ENCODE results near the gene ODF2L.

ODF2L gene

DNA sequence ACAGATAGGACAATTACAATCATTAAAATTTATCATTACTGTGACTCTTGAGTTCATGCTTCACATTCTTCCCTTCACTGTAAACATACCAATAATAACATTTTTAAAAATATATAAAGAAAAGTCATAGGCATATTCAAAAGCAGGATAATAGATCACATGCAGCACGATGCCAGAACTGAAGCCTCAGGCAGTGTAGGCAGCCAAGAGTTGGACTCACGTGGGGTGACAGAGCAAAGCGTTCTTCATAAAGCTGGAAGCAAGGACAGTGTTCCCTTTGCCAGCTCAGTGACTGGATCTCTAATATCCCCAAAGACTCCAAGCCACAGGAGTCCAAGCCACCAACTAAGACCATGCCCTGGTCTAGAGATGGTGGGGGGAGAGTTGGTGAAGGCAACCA lies 77.7 kb downstream of the ODF2L start:
- no peak for DNase-seq (ENCODE audit: low spot score)
- TF ChIP-seq CTCF (IDR thresholded peaks at IDR 0.05; ENCODE audit: extremely low read depth, missing control alignments): no peak

GRCh38 chr1:86317926-86318325 lies 78.2 kb downstream of the ODF2L start:
- DNase-seq (ENCODE audit: low spot score): no peak
- TF ChIP-seq CTCF (IDR thresholded peaks at IDR 0.05; ENCODE audit: extremely low read depth, missing control alignments): no peak

DNA sequence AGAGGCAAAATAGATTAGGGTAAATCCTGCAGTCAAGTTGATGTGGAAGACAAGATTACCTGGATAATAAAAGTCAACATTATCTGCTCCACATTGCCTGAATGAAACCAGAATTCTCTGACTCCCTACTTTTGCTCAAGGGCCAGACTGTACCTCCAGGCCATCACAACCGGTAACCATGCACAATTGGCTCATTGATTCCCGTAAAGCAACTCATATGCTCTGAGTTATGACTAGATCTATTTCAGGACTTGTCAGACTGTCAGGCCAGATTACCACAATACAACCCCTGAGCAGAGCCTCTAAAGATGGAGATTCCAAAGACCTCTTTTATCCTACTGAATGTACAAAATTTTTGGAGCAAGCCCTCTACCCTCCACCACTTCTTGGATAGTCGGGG lies 90.4 kb downstream of the ODF2L start:
- DNase-seq (ENCODE audit: low spot score): no peak
- no peak for TF ChIP-seq CTCF (IDR thresholded peaks at IDR 0.05; ENCODE audit: extremely low read depth, missing control alignments)

DNA sequence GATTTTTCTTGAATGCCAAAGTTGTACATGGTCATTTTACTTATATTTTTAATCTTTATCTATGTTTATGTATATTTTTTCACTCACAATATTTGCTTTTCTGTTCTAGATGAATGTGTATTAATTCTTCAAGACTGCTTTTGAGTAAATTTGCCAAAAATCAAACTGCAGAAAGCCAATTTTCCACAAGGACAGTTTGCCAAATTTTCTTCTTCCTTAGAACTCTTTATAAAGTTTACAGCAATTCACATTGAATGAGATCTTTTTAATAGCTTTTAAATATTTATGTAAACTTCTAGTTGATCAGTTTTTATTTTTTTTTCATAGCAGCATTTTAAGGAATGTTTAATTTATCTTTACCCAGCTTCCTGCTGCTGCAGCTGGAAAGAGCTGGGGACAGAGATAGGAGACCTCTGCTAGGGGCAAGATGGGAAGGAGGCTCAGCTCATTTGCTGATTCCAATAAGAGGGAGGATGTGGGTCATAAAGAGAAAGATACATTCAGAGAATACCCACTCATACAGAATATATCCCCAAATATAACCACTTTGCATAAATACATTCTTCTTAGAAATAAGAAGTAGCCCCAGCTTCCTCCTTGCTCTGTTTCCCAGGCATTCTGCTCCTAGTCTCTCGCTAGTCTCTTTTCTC lies 93.0 kb downstream of the ODF2L start:
- DNase-seq (ENCODE audit: low spot score): no peak
- TF ChIP-seq CTCF (IDR thresholded peaks at IDR 0.05; ENCODE audit: extremely low read depth, missing control alignments): no peak

All from GM20000 (cell line).